Spleen (tissue), 11 donors: Measurements from ENCODE around the gene PRKACB. TPM values are rescaled to one million over a fixed set of nuclear protein-coding genes. Genes with fewer than 3 reads are reported as not detected.

Source experiments
- DNase-seq: peaks from one replicate; pipeline ENCODE4 v3.0.0-alpha.2; 2020
- H3K27ac ChIP-seq, 8 donors: fragments of 200-600 bp; sonication (generic) in 7 of 8; 1 replicate in 4 of 8; 2 replicates in 4 of 8; pipeline versions ENCODE4 v1.5.0 to v1.8.0; 2016 to 2021; ENCODE audit warnings: inconsistent platforms in 4 of 8, mild to moderate bottlenecking in 4 of 8, moderate library complexity in 1 of 8
- H3K27me3 ChIP-seq, 7 donors: fragments of 200-600 bp; sonication (generic) in 6 of 7; replicated peaks in 1 of 7; 1 replicate in 4 of 7; 2 replicates in 3 of 7; pipeline versions ENCODE4 v1.5.0 to v1.8.0; 2016 to 2021; ENCODE audit warnings: inconsistent platforms in 3 of 7, mild to moderate bottlenecking in 1 of 7
- H3K36me3 ChIP-seq, 6 donors: fragments of 200-600 bp; sonication (generic) in 5 of 6; 1 replicate in 4 of 6; 2 replicates in 2 of 6; pipeline versions ENCODE4 v1.5.0 to v1.8.0; 2016 to 2021; ENCODE audit warnings: inconsistent platforms in 2 of 6
- H3K4me1 ChIP-seq, 6 donors: fragments of 200-600 bp; sonication (generic) in 5 of 6; 1 replicate in 3 of 6; 2 replicates in 3 of 6; pipeline versions ENCODE4 v1.5.0 to v1.8.0; 2016 to 2021; ENCODE audit warnings: inconsistent platforms in 3 of 6
- H3K4me3 ChIP-seq, 8 donors: fragments of 200-600 bp; sonication (generic) in 7 of 8; 1 replicate in 4 of 8; 2 replicates in 4 of 8; pipeline versions ENCODE4 v1.5.0 to v1.8.0; 2016 to 2021; ENCODE audit warnings: inconsistent platforms in 4 of 8, mild to moderate bottlenecking in 4 of 8, moderate library complexity in 2 of 8
- H3K9me3 ChIP-seq, 8 donors: fragments of 200-600 bp; sonication (generic) in 7 of 8; 1 replicate in 4 of 8; 2 replicates in 4 of 8; pipeline versions ENCODE4 v1.5.0 to v1.8.0; 2016 to 2021; ENCODE audit warnings: inconsistent platforms in 4 of 8
- CTCF ChIP-seq, 11 experiments: fragments of 200-600 bp in 7 of 11; fragments of 450-650 bp in 4 of 11; sonication (generic) in 4 of 11; IDR thresholded peaks in 8 of 11; conservative IDR thresholded peaks in 3 of 11; 1 replicate in 7 of 11; 2 replicates in 4 of 11; pipeline versions ENCODE4 v1.4.0 to v1.8.0; 2016 to 2021; ENCODE audit warnings: antibody characterized with exemption in 11 of 11, inconsistent platforms in 4 of 11, mild to moderate bottlenecking in 1 of 11
- POLR2A ChIP-seq, 3 donors: fragments of 450-650 bp; IDR thresholded peaks; one replicate each; pipeline ENCODE4 v1.5.1; 2017; ENCODE audit warnings: antibody characterized with exemption in 3 of 3, mild to moderate bottlenecking in 1 of 3
- POLR2AphosphoS5 ChIP-seq, 3 donors: sonication (generic); formaldehyde crosslinking; IDR thresholded peaks; one replicate each; pipeline ENCODE4 v1.5.1; 2017; ENCODE audit warnings: antibody characterized with exemption in 3 of 3
- WGBS, 5 donors: extraction: QIAGEN DNeasy Blood & Tissue Kit in 3 of 5; methylation state at CpG; one replicate each; pipeline versions ENCODE4 v1.1.5 to v1.1.7; 2013 to 2018; 5-methylcytosine and 5-hydroxymethylcytosine counted together
- intact Hi-C: fragments of 100-400 bp; cut with DNase I; formaldehyde crosslinking; loops from one replicate; pipeline ENCODE4 v1.15.0; 2023; ENCODE audit warnings: low total_unique reads
- polyA plus RNA-seq, 3 donors: library from polyadenylated mRNA; stranded (reverse); fragments of 200-250 nt; gene quantifications; one replicate each; pipeline ENCODE4 v1.2.1, GENCODE V29; 2013
- total RNA-seq, 7 donors: library from RNA; depleted of rRNA in 3 of 7; stranded (reverse); fragments of >200 nt in 3 of 7; fragmentation: NEBNext Ultra II Directional in 4 of 7; extraction: Animal tissue kit (Norgen Biotek cat#: 25700) in 4 of 7; gene quantifications; one replicate each; pipeline versions ENCODE4 v1.1.0 to v1.2.1, GENCODE V29; 2016 to 2021
- donor health status: healthy with polysubstance abuse.
- donor health status: DM: no; HTN: no; CAD: no; lungs with moderate emphysema.
- donor health status: DM: no; HTN: no; CAD: no.
- donor health status: Bipolar disorder and iron deficiency.
- donor health status: healthy.
- donor health status: DM: no; HTN: no; CAD: no.
- donor health status: DM: yes; HTN: yes; CAD: no.

Gene PRKACB
- total and polyA plus RNA-seq, 10 donors: 21.0 to 93.0 (median 61.1) TPM

- H3K36me3 ChIP-seq: no peaks in the 10 kb centered on the region
- H3K4me1 ChIP-seq: peaks cover 5 to 19% (median 14%) of the 10 kb centered on the region in 6 donors
- TF ChIP-seq CTCF (IDR thresholded peaks at IDR 0.05 in 8 of 11, conservative IDR thresholded peaks at IDR 0.05 in 3 of 11) (no peak), POLR2AphosphoS5 (IDR thresholded peaks at IDR 0.05) (no peak), POLR2A (IDR thresholded peaks at IDR 0.05) (no peak)
- no peaks in the 10 kb centered on the region for H3K27me3 ChIP-seq
- no peaks in the 10 kb centered on the region for H3K9me3 ChIP-seq
- no peak for DNase-seq
- 32 to 47% (median 42%) methylated on average over 6 of the region's 6 CpGs for WGBS, 5 donors
- intact Hi-C loops: no loop called here
- H3K27ac ChIP-seq: peak overlapping the region in 5 of 8 donors; percentile 29 to 56 (median 48)
- H3K4me3 ChIP-seq: peak overlapping the region in 1 of 8 donors; percentile 19
These were observed 127.5 kb downstream of the PRKACB start for GRCh38 chr1:84271441-84272151.

GRCh38 chr1:84272401-84272800, 128.3 kb downstream of the PRKACB start:
- Histone ChIP-seq H3K4me1 (peaks cover 5 to 19% (median 14%) of the 10 kb centered on the region in 6 donors), H3K27me3 (no peaks in the 10 kb centered on the region), H3K27ac (peak overlapping the region in 3 of 8 donors; percentile 47 to 56 (median 48)), H3K9me3 (no peaks in the 10 kb centered on the region), H3K4me3 (no peak overlapping the region), H3K36me3 (no peaks in the 10 kb centered on the region)
- intact Hi-C loops: no loop called here
- no peak for DNase-seq
- TF ChIP-seq POLR2AphosphoS5 (IDR thresholded peaks at IDR 0.05): no peak
- no peak for TF ChIP-seq CTCF (IDR thresholded peaks at IDR 0.05 in 8 of 11, conservative IDR thresholded peaks at IDR 0.05 in 3 of 11)
- TF ChIP-seq POLR2A (IDR thresholded peaks at IDR 0.05): no peak
- WGBS, 5 donors: 66 to 81% (median 74%) methylated on average over 1 of the region's 1 CpG

GRCh38 chr1:84277343-84278059, 133.4 kb downstream of the PRKACB start:
- no peak overlapping the region for H3K4me3 ChIP-seq
- TF ChIP-seq POLR2A (IDR thresholded peaks at IDR 0.05) (no peak), CTCF (IDR thresholded peaks at IDR 0.05 in 8 of 11, conservative IDR thresholded peaks at IDR 0.05 in 3 of 11) (no peak), POLR2AphosphoS5 (IDR thresholded peaks at IDR 0.05) (no peak)
- peaks cover 0 to 2% (median under 1%) of the 10 kb centered on the region in 6 donors for H3K4me1 ChIP-seq
- intact Hi-C loops: no loop called here
- no peaks in the 10 kb centered on the region for H3K9me3 ChIP-seq
- no peaks in the 10 kb centered on the region for H3K27me3 ChIP-seq
- H3K27ac ChIP-seq: no peak overlapping the region
- 92 to 97% (median 97%) methylated on average over 1 of the region's 1 CpG for WGBS, 5 donors
- no peak for DNase-seq
- H3K36me3 ChIP-seq: no peaks in the 10 kb centered on the region

GRCh38 chr1:84278905-84279304, 134.8 kb downstream of the PRKACB start:
- no peaks in the 10 kb centered on the region for H3K4me1 ChIP-seq
- WGBS, 5 donors: 79 to 88% (median 82%) methylated on average over 6 to 7 of the region's 7 CpGs
- intact Hi-C loops: no loop called here
- no peaks in the 10 kb centered on the region for H3K9me3 ChIP-seq
- TF ChIP-seq POLR2AphosphoS5 (IDR thresholded peaks at IDR 0.05) (no peak), POLR2A (IDR thresholded peaks at IDR 0.05) (no peak), CTCF (IDR thresholded peaks at IDR 0.05 in 8 of 11, conservative IDR thresholded peaks at IDR 0.05 in 3 of 11) (no peak)
- H3K27ac ChIP-seq: no peak overlapping the region
- no peak overlapping the region for H3K4me3 ChIP-seq
- no peaks in the 10 kb centered on the region for H3K36me3 ChIP-seq
- no peaks in the 10 kb centered on the region for H3K27me3 ChIP-seq
- no peak for DNase-seq
